ENCODE data around the gene ADGRV1. TPM values are rescaled to one million over a fixed set of nuclear protein-coding genes. Genes with fewer than 3 reads are reported as not detected.

The ADGRV1 gene
- total RNA-seq, 1 donor from 2014 or later, result 18.2 TPM

- Mint-ChIP-seq H3K4me3 (ENCODE audit: unreplicated experiment) (no peak overlapping the region), H3K27ac (ENCODE audit: unreplicated experiment) (no peak overlapping the region), H3K4me1 (ENCODE audit: low read depth, unreplicated experiment) (no peaks in the 10 kb centered on the region), H3K9me3 (ENCODE audit: unreplicated experiment) (no peaks in the 10 kb centered on the region), H3K36me3 (ENCODE audit: unreplicated experiment) (no peaks in the 10 kb centered on the region), H3K27me3 (ENCODE audit: unreplicated experiment) (no peaks in the 10 kb centered on the region)
- no peak for DNase-seq
- no peak for TF ChIP-seq CTCF (IDR thresholded peaks at IDR 0.05; ENCODE audit: partially characterized antibody, unreplicated experiment)
Measured at GRCh38 chr5:90636948-90637347, 78.4 kb downstream of the ADGRV1 start.

DNA sequence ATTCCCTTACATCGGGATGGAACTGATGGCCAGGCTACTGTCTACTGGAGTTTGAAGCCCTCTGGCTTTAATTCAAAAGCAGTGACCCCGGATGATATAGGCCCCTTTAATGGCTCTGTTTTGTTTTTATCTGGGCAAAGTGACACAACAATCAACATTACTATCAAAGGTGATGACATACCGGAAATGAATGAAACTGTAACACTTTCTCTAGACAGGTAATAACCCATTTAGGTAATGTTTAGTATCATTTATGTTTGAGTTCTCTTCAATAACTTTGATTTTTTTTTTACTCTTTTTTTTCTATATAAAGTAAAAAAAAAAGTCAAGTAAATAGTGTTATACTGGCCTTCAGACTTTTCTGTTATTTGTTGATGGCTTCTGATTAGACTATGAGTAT, 79.1 kb downstream of the ADGRV1 start:
- Mint-ChIP-seq H3K4me1 (ENCODE audit: low read depth, unreplicated experiment) (no peaks in the 10 kb centered on the region), H3K36me3 (ENCODE audit: unreplicated experiment) (no peaks in the 10 kb centered on the region), H3K4me3 (ENCODE audit: unreplicated experiment) (no peak overlapping the region), H3K9me3 (ENCODE audit: unreplicated experiment) (no peaks in the 10 kb centered on the region), H3K27me3 (ENCODE audit: unreplicated experiment) (no peaks in the 10 kb centered on the region), H3K27ac (ENCODE audit: unreplicated experiment) (no peak overlapping the region)
- TF ChIP-seq CTCF (IDR thresholded peaks at IDR 0.05; ENCODE audit: partially characterized antibody, unreplicated experiment), result no peak
- no peak for DNase-seq

- TF ChIP-seq CTCF (IDR thresholded peaks at IDR 0.05; ENCODE audit: partially characterized antibody, unreplicated experiment), result no peak
- H3K36me3 Mint-ChIP-seq (ENCODE audit: unreplicated experiment), result no peaks in the 10 kb centered on the region
- DNase-seq, result no peak
- H3K9me3 Mint-ChIP-seq (ENCODE audit: unreplicated experiment), result no peaks in the 10 kb centered on the region
- no peaks in the 10 kb centered on the region for H3K27me3 Mint-ChIP-seq (ENCODE audit: unreplicated experiment)
- H3K27ac Mint-ChIP-seq (ENCODE audit: unreplicated experiment), result no peak overlapping the region
- H3K4me3 Mint-ChIP-seq (ENCODE audit: unreplicated experiment), result no peak overlapping the region
- H3K4me1 Mint-ChIP-seq (ENCODE audit: low read depth, unreplicated experiment), result no peaks in the 10 kb centered on the region
Measured at GRCh38 chr5:90638878-90639277, 80.3 kb downstream of the ADGRV1 start.

DNA sequence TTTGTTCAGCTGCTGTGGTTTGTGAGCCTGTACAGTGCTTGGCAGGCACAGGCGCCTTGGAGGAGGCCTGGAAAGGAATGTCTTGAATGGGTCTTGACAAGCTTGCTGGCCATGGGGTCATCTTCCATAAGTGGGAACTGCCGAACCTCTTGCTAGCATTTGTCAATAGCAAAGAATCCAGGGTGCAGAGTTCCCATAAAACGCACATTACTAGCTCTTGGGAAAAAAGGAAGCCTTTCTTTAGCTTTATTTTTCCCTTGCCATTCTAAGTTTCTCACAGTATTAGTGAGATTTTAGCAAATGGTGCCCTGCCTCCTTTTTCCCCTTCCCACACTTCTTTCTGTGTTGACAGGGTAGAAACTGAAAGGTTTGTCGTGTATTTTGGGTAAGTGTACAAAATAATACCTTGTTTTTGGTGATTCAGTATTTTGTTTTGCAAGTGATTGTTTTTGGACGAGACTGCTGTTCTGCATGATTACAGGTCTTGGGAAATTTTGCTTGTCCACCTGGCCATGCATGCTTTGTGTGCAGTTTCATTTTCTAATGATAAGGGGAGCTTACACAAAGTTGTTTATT, 82.0 kb downstream of the ADGRV1 start:
- H3K27me3 Mint-ChIP-seq (ENCODE audit: unreplicated experiment), result no peaks in the 10 kb centered on the region

More for the DNA sequence above, 82.0 kb downstream of the ADGRV1 start:
- H3K4me3 Mint-ChIP-seq (ENCODE audit: unreplicated experiment), result no peak overlapping the region
- no peaks in the 10 kb centered on the region for H3K9me3 Mint-ChIP-seq (ENCODE audit: unreplicated experiment)
- no peak for TF ChIP-seq CTCF (IDR thresholded peaks at IDR 0.05; ENCODE audit: partially characterized antibody, unreplicated experiment)
- DNase-seq, result no peak
- no peaks in the 10 kb centered on the region for H3K36me3 Mint-ChIP-seq (ENCODE audit: unreplicated experiment)
- H3K4me1 Mint-ChIP-seq (ENCODE audit: low read depth, unreplicated experiment), result peaks cover 2% of the 10 kb centered on the region
- H3K27ac Mint-ChIP-seq (ENCODE audit: unreplicated experiment), result no peak overlapping the region

All from glutamatergic neuron (in vitro differentiated cells).